Stimulated activated memory B cell treated with anti-CD40 and anti-IgM and Interleukin-4, amounts not matched to agents 10 μg/mL and 1 μg/mL and 100 μg/mL, for 72 hours (primary cell): ENCODE results near the gene STX19.

Source experiments
- ATAC-seq: fragments of 150-1000 bp; cut with Tn5 transposase; 2 replicates; pipeline ENCODE4 v1.10.0; 2021
- H3K27ac Mint-ChIP-seq: one replicate; pipeline ENCODE4 v1.8.0; 2022; ENCODE audit warnings: mild to moderate bottlenecking, mixed read lengths
- H3K27me3 Mint-ChIP-seq: one replicate; pipeline ENCODE4 v1.8.0; 2022; ENCODE audit warnings: mixed read lengths
- H3K36me3 Mint-ChIP-seq: one replicate; pipeline ENCODE4 v1.8.0; 2022; ENCODE audit warnings: mixed read lengths
- H3K4me1 Mint-ChIP-seq: one replicate; pipeline ENCODE4 v1.8.0; 2022; ENCODE audit warnings: mixed read lengths
- H3K4me3 Mint-ChIP-seq: one replicate; pipeline ENCODE4 v1.8.0; 2022; ENCODE audit warnings: mild to moderate bottlenecking, moderate library complexity, mixed read lengths
- H3K9me3 Mint-ChIP-seq: one replicate; pipeline ENCODE4 v1.8.0; 2022; ENCODE audit warnings: mixed read lengths

The STX19 gene, protein sequence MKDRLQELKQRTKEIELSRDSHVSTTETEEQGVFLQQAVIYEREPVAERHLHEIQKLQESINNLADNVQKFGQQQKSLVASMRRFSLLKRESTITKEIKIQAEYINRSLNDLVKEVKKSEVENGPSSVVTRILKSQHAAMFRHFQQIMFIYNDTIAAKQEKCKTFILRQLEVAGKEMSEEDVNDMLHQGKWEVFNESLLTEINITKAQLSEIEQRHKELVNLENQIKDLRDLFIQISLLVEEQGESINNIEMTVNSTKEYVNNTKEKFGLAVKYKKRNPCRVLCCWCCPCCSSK

DNA sequence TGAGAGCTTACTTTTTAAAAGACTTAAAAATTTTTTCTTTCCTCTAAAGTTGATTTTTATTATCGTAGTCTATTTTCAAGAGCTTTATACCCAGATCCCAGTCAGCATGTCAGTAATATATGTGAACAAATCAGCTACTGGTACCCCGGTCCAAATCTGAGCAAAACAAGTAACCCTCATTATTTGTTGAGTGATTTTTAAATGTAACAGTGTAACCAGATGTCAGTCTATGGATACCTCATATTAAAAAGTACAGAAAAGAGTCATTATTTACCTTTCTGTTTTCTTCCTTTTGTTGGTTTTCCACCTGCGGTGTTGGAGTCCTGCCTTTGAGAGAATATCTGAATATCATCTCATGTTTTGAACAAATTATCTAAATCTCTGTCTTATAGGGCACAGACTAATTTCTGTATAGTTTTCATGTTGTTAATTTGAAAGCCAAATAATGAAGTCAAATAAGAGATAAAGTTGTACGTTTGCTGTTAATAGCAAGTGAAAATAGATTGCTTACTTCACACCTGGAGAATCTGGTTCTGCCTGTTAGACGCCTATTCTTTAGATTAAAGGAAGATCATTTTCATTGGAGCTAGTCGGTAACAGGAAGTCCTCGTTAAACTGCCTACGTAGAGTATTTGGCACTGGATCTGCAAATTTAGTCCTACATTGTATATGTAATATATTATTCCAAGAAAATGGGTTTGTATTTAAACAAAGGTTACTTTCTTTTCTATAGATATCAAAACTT, at the start of gene STX19:
Gene STX19 (minus strand): TSS at position 505 of the 745 bp plus-strand sequence. CDS start 13,328 bp downstream, outside the sequence.
- no peaks in the 10 kb centered on the region for H3K27me3 Mint-ChIP-seq
- no peak for ATAC-seq

DNA sequence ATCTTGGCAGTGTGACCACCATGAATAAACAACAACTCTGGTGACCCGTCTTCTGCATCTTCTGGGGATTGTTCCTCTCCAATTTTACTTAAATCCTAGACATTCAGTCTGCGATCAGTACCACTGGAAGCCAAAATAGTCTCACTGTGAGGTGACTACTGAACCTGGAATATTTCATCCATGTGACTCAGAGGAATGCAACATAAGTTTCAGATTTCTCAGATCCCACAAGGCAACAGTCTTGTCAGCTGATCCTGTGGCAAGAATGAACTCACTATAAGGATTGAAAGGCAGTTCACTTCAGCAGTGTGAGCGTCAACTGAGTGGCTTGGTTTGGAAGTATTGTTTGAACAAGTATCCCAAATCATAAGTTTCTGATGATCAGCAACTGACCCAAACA, 47.7 kb upstream of the STX19 start:
- Mint-ChIP-seq H3K27me3 (no peaks in the 10 kb centered on the region), H3K9me3 (no peaks in the 10 kb centered on the region), H3K27ac (no peak overlapping the region), H3K4me3 (no peak overlapping the region), H3K4me1 (peaks cover 56% of the 10 kb centered on the region), H3K36me3 (peaks cover 70% of the 10 kb centered on the region)
- no peak for ATAC-seq

More for the DNA sequence above, at the start of gene STX19:
- Mint-ChIP-seq H3K4me1 (no peaks in the 10 kb centered on the region), H3K4me3 (no peak within 1 kb of the TSS), H3K27ac (no peak within 1 kb of the TSS), H3K36me3 (peaks cover 6% of the 10 kb centered on the region), H3K9me3 (no peaks in the 10 kb centered on the region)

DNA sequence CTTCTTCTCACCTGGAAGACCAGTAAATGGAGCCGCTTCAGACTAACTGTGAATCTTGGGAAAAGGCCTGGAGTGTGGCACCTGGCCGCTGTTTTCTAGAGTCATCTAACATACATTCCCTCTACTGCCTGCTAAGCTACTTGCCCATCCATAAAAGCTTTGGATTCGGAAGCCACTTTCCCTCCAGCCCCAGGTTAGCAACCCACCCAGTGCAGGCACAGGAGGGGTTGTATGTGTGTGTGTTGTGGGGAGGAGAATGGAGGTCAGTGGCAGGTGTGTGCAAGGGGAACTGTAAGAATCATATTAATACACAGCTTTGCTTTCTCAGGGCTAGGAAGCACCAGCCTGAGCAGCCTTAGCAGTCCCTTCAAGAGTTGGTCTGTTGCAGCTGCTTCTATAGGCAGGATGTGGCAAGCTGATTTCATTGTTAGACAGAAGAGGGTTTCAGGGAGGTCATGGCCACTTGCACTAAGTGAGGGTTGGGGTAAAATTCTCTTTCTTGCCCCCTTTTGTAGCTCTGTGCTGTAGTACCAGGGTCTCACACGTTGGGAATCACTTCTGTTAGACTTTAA, 43.4 kb upstream of the STX19 start:
- Mint-ChIP-seq H3K4me3 (no peak overlapping the region), H3K27ac (no peak overlapping the region), H3K36me3 (peaks cover 59% of the 10 kb centered on the region), H3K4me1 (peaks cover 46% of the 10 kb centered on the region), H3K27me3 (no peaks in the 10 kb centered on the region), H3K9me3 (no peaks in the 10 kb centered on the region)
- peak; percentile 31 for ATAC-seq

DNA sequence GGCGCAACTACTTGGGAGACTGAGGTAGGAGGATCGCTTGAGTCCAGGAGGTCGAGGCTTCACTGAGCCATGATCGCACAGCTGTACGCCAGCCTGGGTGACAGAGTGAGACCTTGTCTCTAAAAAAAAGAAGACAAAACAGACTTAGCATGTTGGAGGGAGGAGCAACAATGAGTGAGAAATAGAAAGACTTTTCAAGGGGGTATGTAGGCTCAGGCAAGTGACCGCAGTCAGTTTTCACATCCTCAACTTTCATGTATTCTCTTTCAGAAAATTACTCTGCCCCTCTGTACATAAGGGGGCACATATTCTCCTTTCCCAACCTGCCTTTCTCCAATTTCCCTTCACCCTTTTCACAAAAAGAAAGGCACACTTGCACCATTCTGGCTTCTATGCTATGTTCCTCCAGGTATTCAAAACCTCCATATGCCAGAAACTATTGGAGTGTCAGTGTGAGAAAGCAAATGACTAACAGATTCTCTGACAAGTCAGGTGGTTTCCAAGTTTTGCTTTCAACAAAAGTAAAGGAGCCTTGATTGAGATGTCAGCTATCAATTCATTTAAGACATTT, 42.0 kb upstream of the STX19 start:
- ATAC-seq = peak; percentile 70
- Mint-ChIP-seq H3K27me3 (no peaks in the 10 kb centered on the region), H3K36me3 (peaks cover 55% of the 10 kb centered on the region)

DNA sequence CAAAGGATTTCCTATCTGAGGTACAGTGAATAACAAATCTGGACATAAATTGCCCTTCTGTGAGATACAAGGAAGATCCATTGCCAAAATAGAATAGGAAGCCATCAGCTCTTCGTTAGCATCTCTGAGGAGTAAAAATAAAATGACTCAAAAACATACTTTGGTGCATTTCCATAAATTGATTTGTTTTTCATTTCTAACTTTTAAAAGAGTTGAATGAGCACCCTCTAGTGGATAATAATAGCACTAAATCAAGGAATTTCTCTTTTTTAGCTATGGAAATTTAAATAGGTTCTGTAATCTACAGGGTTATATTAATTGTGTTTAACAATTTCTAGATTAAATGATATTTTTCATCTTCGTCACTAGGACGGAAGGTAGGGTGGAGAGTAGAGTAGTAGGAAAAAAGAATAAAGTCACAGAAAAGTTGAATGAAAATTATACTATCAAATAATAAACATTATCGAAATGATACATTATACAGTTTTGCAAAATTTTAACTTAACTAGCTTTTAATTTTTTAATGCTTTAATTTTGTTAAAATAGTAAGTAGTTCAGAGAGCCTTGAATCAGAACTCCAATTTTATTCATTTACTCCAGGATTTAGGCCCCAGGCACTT, 40.9 kb upstream of the STX19 start:
- no peak overlapping the region for H3K27ac Mint-ChIP-seq
- H3K36me3 Mint-ChIP-seq = peaks cover 50% of the 10 kb centered on the region
- H3K4me3 Mint-ChIP-seq = no peak overlapping the region
- ATAC-seq = no peak
- peaks cover 55% of the 10 kb centered on the region for H3K4me1 Mint-ChIP-seq
- no peaks in the 10 kb centered on the region for H3K27me3 Mint-ChIP-seq
- H3K9me3 Mint-ChIP-seq = no peaks in the 10 kb centered on the region

More for the DNA sequence above, 42.0 kb upstream of the STX19 start:
- Mint-ChIP-seq H3K27ac (peak overlapping the region; percentile 69), H3K4me3 (no peak overlapping the region), H3K4me1 (peaks cover 55% of the 10 kb centered on the region), H3K9me3 (no peaks in the 10 kb centered on the region)

DNA sequence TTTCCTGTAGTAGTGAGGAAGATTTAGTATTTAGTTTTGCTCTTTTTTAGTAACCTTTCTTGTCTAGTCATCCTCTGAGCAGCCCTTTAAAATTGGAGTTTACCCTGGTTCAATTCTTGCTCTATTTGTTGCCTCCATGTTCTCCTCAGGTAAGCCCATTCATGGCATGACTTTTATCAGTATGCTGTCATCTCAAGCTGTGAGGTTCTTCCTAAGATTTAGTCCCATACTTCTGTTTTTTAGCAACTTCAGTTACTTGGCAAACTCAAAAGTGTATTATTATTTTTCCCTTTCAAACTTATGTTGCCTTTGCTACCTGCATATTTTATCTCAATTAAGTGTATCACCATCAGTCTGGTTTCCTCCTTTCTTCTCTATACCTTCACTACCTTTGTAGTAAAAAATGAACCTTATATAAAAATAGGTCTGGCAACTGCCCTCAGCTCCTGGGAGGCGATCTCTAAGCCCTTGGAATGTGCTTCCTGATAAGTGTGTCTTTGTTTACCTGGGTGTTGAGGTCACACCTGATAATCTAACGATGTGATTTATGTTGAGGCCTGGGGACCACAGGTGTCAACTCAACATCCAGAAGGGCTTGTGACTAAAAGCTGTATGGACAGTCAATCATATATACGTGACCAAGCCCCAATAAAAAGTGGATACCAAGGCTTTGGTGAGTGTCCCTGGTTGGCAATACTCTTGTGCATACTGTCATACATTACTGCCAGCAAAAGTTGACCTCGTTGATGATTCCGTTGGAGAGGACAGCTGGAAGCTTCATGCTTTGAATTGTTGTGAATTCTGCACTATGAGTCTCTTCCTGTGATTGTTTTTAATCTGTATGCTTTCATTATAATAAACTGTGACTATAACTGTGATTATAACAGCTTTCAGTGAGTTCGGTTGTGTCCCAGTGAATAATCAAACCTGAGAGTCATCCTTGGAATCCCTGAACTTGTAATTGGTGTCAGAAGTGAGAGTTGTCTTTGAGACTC, 38.4 kb upstream of the STX19 start:
- H3K4me3 Mint-ChIP-seq = no peak overlapping the region
- no peaks in the 10 kb centered on the region for H3K27me3 Mint-ChIP-seq
- no peak for ATAC-seq
- no peak overlapping the region for H3K27ac Mint-ChIP-seq
- H3K9me3 Mint-ChIP-seq = no peaks in the 10 kb centered on the region
- H3K36me3 Mint-ChIP-seq = peaks cover 28% of the 10 kb centered on the region
- peaks cover 53% of the 10 kb centered on the region for H3K4me1 Mint-ChIP-seq

DNA sequence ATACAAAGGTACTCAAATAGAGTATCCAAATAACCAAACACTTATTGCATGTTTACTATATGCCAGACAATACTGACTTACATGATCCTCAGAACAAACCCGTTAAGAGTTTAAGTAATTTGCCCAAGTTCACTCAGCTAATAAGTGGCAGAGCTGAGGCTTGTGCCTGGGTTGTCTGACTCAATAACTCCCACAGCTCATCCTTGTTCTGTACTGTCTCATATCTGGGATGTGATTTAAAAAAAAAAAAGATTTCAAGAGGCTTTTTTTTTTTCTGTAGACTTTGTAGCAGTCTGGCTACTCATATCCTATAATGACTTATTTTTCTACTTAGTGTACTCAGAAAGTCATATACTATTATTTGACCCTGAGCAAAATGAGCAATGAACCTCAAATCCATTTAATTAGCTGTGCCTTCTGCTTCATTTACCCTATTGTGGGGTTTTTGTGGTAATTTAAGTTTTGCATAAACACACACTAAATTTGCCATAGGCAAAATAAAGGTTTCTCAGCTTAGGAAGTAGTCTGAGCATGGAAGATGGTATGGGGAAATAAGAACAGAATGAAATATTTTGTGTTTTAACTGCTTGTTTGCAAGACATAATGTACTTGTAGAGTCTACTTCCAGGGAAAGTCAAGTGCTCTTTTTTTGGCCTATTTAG, 37.6 kb upstream of the STX19 start:
- H3K4me1 Mint-ChIP-seq = peaks cover 53% of the 10 kb centered on the region
- no peaks in the 10 kb centered on the region for H3K9me3 Mint-ChIP-seq
- no peak overlapping the region for H3K27ac Mint-ChIP-seq
- no peaks in the 10 kb centered on the region for H3K27me3 Mint-ChIP-seq
- H3K4me3 Mint-ChIP-seq = no peak overlapping the region
- no peak for ATAC-seq
- H3K36me3 Mint-ChIP-seq = peaks cover 27% of the 10 kb centered on the region

DNA sequence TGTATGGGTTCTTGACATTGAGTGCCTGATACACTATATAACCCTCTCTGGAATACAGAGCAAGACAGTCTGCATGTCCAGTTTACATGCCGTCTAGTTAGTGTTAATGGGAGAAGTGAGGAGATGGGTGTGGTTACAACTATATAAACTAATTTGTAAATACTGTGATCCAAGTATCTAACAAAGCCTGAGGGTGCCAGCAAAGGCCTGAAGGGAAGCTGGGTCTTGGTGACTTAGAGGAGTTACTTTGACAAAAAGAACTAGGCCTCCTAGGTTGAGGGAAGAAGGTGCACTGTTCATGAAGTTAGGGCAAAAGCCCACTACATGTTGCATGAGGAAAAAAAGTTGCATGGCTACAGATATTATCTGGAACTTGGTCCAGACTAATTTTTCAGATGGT, 36.7 kb upstream of the STX19 start:
- Mint-ChIP-seq H3K36me3 (peaks cover 27% of the 10 kb centered on the region), H3K9me3 (no peaks in the 10 kb centered on the region), H3K27ac (no peak overlapping the region), H3K4me1 (peaks cover 45% of the 10 kb centered on the region), H3K27me3 (no peaks in the 10 kb centered on the region), H3K4me3 (no peak overlapping the region)
- no peak for ATAC-seq

DNA sequence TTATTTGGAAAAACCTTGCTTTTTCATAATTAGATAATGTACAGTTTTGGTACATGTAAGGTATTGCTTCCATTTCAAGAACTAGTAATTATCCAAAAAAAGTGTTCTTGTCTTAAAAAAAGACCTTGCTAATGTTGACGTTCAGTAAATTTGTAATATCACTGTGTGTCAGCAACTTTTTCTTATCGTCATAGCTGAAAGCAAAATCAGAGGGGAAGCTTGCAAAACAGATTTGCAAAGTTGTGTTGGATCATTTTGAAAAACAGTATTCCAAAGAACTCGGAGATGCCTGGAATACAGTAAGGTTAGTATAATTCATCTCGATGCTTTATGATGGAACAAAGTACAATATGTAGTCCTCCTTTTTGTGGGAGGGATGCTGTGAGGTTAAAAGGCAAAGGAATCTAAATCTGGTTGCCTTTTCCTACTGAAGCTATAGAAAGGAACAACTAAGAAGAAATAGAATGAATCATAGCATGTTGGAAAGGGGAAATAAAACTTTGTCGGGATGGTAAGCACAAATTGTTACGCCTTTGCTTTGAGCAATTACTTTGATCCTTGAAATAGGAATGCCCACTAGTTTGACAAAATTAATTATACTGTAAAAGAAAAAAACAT, 36.0 kb upstream of the STX19 start:
- H3K4me3 Mint-ChIP-seq = peak overlapping the region; percentile 99
- H3K36me3 Mint-ChIP-seq = peaks cover 28% of the 10 kb centered on the region
- H3K27me3 Mint-ChIP-seq = no peaks in the 10 kb centered on the region
- ATAC-seq = no peak
- no peaks in the 10 kb centered on the region for H3K9me3 Mint-ChIP-seq
- H3K4me1 Mint-ChIP-seq = peaks cover 42% of the 10 kb centered on the region
- peak overlapping the region; percentile 100 for H3K27ac Mint-ChIP-seq

DNA sequence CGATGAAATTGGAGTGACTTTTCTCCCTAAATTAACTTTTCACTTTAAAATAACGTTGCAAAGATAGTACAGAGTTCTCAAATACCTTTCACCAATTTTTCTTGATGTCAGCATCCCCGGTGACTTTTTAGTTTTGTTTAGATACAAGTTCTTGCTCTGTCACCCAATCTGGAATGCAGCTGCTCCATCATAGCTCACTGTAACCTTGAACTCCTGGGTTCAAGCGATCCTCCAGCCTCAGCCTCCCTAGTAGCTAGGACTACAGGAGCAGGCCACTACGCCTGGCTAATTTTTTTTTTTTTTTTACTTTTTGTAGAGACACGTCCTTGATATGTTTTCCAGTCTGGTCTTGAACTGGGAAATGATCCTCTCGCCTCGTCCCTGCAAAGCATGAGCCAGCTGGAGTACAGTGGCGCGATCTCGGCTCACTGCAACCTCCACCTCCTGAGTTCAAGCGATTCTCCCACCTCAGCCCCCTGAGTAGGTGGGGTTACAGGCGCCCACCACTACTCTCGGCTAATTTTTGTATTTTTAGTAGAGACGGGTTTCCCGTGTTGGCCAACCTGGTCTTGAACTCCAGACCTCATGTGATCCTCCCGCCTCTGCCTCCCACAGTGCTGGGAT, 35.2 kb upstream of the STX19 start:
- H3K4me1 Mint-ChIP-seq = peaks cover 37% of the 10 kb centered on the region
- H3K4me3 Mint-ChIP-seq = peak overlapping the region; percentile 99
- H3K9me3 Mint-ChIP-seq = no peaks in the 10 kb centered on the region
- no peaks in the 10 kb centered on the region for H3K27me3 Mint-ChIP-seq
- H3K27ac Mint-ChIP-seq = peak overlapping the region; percentile 100
- no peak for ATAC-seq
- H3K36me3 Mint-ChIP-seq = peaks cover 32% of the 10 kb centered on the region

DNA sequence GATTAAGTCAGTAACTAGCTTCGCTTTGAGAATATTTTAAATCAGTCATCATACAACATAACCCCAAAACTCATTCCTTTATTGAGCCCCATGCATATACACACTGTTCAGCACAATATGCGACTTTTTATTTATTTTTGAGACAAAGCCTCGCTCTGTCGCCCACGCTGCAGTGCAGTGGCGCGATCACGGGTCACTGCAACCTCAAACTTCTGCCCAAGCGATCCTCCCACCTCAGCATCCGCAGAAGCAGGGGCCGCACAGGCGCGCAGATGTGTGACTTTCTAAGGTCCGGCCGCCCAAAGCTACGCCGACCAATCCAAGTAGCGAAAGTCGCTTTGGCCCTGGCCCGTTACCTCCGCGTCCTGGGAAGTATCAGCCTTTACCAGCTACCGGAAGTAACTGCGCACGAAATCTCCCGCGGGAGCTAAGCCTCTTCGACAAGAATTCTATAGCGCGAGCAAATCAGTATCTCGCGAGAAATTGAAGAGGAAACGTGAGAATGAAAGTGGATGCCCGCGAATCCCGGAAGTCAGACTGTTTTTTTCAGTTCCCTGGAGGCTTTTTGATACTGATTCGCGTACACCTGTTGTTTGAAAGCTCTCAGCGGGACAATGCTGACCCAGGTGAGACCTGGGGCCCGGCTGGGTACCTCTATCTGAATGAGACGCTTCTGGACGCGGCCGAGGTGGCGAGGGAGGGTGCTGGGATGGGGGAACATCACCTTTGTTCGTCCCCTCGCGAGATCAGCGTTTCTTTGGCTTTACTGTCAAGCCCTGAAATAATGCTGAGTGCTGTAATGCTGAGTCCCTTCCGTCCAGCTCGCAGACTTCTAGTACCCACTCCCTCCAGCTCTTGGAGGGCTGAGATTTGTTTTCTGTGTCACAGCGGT, 34.4 kb upstream of the STX19 start, which contains the start of the genes DHFR2 and NSUN3:
Gene DHFR2 (minus strand): TSS at position 404 of the 892 bp plus-strand sequence. CDS start 1,405 bp downstream, outside the sequence.
Gene NSUN3 (plus strand): TSS at position 549 of the 892 bp plus-strand sequence. CDS start 66 bp downstream, at position 615.
- peak within 1 kb of the TSS; percentile 100 for H3K27ac Mint-ChIP-seq
- H3K36me3 Mint-ChIP-seq = peaks cover 28% of the 10 kb centered on the region
- H3K4me1 Mint-ChIP-seq = peaks cover 37% of the 10 kb centered on the region
- H3K27me3 Mint-ChIP-seq = no peaks in the 10 kb centered on the region
- H3K9me3 Mint-ChIP-seq = no peaks in the 10 kb centered on the region
- ATAC-seq = peak; percentile 97
- H3K4me3 Mint-ChIP-seq = peak within 1 kb of the TSS; percentile 99

DNA sequence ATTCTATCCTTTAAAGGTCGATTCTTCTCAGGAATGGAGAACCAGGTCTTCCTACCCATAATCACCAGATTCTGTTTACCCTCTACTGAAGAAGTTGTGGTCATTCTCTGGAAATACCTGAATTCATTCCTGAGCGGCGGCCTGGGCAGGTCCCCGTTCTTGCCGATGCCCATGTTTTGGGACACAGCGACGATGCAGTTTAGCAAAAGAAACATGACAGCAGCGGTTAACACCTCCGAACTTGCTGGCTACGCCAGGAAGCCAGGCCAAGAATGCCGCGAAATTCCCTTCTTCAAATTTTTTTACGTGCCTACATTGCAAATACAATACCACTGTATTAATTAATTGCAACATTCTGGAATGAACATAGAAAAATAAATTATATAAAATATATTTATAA, 32.9 kb upstream of the STX19 start:
- H3K4me3 Mint-ChIP-seq = no peak overlapping the region
- H3K27ac Mint-ChIP-seq = no peak overlapping the region
- H3K4me1 Mint-ChIP-seq = peaks cover 23% of the 10 kb centered on the region
- no peaks in the 10 kb centered on the region for H3K9me3 Mint-ChIP-seq
- no peaks in the 10 kb centered on the region for H3K27me3 Mint-ChIP-seq
- peaks cover 14% of the 10 kb centered on the region for H3K36me3 Mint-ChIP-seq
- no peak for ATAC-seq
